ENCODE measurements around the gene TMPRSS11D. TPM values are rescaled to one million over a fixed set of nuclear protein-coding genes. Genes with fewer than 3 reads are reported as not detected.

The TMPRSS11D gene
- total and polyA plus RNA-seq, 2 of the 13 experiments (the other 11 are each of a cell fraction or from before 2014, with no cell fraction given), result not detected

DNA sequence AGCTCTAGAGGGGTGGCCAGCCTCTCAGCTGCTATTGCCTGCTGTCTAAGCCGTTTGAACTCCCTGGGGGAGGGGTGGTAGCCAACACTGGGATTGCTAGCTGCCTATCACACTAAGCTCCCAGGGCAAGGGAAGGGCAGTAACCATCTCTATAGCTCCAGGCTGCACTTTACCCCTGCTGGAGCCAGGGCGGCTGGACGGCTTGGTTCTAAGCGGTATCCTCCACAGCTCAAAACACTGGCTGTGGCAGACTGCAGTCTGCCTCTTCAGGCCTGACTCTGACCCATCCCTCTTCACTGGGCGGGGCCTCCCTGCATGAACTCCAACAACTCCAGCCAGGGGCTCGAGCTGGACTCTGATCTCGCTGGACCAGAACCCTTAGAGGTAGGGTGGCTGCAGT lies 74.3 kb downstream of the TMPRSS11D start (continued):
- TF ChIP-seq, protein P1, sequence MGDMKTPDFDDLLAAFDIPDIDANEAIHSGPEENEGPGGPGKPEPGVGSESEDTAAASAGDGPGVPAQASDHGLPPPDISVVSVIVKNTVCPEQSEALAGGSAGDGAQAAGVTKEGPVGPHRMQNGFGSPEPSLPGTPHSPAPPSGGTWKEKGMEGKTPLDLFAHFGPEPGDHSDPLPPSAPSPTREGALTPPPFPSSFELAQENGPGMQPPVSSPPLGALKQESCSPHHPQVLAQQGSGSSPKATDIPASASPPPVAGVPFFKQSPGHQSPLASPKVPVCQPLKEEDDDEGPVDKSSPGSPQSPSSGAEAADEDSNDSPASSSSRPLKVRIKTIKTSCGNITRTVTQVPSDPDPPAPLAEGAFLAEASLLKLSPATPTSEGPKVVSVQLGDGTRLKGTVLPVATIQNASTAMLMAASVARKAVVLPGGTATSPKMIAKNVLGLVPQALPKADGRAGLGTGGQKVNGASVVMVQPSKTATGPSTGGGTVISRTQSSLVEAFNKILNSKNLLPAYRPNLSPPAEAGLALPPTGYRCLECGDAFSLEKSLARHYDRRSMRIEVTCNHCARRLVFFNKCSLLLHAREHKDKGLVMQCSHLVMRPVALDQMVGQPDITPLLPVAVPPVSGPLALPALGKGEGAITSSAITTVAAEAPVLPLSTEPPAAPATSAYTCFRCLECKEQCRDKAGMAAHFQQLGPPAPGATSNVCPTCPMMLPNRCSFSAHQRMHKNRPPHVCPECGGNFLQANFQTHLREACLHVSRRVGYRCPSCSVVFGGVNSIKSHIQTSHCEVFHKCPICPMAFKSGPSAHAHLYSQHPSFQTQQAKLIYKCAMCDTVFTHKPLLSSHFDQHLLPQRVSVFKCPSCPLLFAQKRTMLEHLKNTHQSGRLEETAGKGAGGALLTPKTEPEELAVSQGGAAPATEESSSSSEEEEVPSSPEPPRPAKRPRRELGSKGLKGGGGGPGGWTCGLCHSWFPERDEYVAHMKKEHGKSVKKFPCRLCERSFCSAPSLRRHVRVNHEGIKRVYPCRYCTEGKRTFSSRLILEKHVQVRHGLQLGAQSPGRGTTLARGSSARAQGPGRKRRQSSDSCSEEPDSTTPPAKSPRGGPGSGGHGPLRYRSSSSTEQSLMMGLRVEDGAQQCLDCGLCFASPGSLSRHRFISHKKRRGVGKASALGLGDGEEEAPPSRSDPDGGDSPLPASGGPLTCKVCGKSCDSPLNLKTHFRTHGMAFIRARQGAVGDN (CRISPR knock-in tag; IDR thresholded peaks at IDR 0.05), result peak; percentile 34; the same call in 1 of the 2 replicates
- TF ChIP-seq ZNF792 (CRISPR knock-in tag; IDR thresholded peaks at IDR 0.05), result peak; percentile 63; the same call in 1 of the 2 replicates
- TF ChIP-seq, protein P2, sequence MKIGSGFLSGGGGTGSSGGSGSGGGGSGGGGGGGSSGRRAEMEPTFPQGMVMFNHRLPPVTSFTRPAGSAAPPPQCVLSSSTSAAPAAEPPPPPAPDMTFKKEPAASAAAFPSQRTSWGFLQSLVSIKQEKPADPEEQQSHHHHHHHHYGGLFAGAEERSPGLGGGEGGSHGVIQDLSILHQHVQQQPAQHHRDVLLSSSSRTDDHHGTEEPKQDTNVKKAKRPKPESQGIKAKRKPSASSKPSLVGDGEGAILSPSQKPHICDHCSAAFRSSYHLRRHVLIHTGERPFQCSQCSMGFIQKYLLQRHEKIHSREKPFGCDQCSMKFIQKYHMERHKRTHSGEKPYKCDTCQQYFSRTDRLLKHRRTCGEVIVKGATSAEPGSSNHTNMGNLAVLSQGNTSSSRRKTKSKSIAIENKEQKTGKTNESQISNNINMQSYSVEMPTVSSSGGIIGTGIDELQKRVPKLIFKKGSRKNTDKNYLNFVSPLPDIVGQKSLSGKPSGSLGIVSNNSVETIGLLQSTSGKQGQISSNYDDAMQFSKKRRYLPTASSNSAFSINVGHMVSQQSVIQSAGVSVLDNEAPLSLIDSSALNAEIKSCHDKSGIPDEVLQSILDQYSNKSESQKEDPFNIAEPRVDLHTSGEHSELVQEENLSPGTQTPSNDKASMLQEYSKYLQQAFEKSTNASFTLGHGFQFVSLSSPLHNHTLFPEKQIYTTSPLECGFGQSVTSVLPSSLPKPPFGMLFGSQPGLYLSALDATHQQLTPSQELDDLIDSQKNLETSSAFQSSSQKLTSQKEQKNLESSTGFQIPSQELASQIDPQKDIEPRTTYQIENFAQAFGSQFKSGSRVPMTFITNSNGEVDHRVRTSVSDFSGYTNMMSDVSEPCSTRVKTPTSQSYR (CRISPR knock-in tag; IDR thresholded peaks at IDR 0.05; ENCODE audit: borderline replicate concordance), result peak; percentile 78
- TF ChIP-seq ZNF609 (CRISPR knock-in tag; IDR thresholded peaks at IDR 0.05; ENCODE audit: borderline replicate concordance), result no peak
- 0 out of 2 replicates have a peak, but pooled peaks have one; percentile 22 for TF ChIP-seq HNF4G (IDR thresholded peaks at IDR 0.05; ENCODE audit: borderline replicate concordance, low read depth, low read length)
- TF ChIP-seq HNF4G (CRISPR knock-in tag; IDR thresholded peaks at IDR 0.05; ENCODE audit: borderline replicate concordance, low read depth), result no peak
- no peak for TF ChIP-seq ELF1 (CRISPR knock-in tag; IDR thresholded peaks at IDR 0.05)
- TF ChIP-seq, protein P3, sequence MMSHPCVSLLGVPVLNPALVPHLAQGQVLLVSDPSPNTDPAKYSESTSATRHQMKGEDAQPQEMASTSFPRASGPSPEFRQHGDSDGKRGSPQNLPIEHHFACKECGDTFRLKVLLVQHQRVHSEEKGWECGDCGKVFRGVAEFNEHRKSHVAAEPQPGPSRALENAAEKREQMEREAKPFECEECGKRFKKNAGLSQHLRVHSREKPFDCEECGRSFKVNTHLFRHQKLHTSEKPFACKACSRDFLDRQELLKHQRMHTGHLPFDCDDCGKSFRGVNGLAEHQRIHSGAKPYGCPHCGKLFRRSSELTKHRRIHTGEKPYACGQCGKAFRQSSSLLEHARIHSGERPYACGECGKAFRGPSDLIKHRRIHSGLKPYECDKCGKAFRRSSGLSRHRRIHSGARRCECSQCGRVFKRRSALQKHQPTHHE (CRISPR knock-in tag; IDR thresholded peaks at IDR 0.05; ENCODE audit: borderline replicate concordance), result no peak
- TF ChIP-seq ZNF292 (CRISPR knock-in tag; IDR thresholded peaks at IDR 0.05; ENCODE audit: borderline replicate concordance, low read depth), result peak; percentile 61; the same call in 1 of the 2 replicates
- no peak for TF ChIP-seq RFX5 (IDR thresholded peaks at IDR 0.05; ENCODE audit: low read depth, low read length)
- TF ChIP-seq MED13 (CRISPR knock-in tag; IDR thresholded peaks at IDR 0.05), result no peak
